Right atrium auricular region (tissue), 2 donors: ENCODE measurements around the gene RNASE1. TPM values are rescaled to one million over a fixed set of nuclear protein-coding genes. Genes with fewer than 3 reads are reported as not detected.

ENCODE experiments used
- DNase-seq: peaks from one replicate; pipeline ENCODE4 v3.0.0-alpha.2; 2019; ENCODE audit warnings: low spot score
- H3K27ac ChIP-seq, 2 donors: fragments of 200-600 bp; sonication (generic); 1 replicate in 1 of 2; 2 replicates in 1 of 2; pipeline ENCODE4 v1.5.1; 2016 to 2019
- H3K27me3 ChIP-seq, 2 donors: fragments of 200-600 bp; sonication (generic); one replicate each; pipeline versions ENCODE4 v1.5.1 to v1.6.0; 2017 to 2019
- H3K36me3 ChIP-seq: fragments of 200-600 bp; sonication (generic); one replicate; pipeline ENCODE4 v1.5.1; 2016
- H3K4me1 ChIP-seq, 2 donors: fragments of 200-600 bp; sonication (generic); one replicate each; pipeline versions ENCODE4 v1.5.1 to v1.6.0; 2017 to 2019
- H3K4me3 ChIP-seq, 2 donors: fragments of 200-600 bp; sonication (generic); 1 replicate in 1 of 2; 2 replicates in 1 of 2; pipeline ENCODE4 v1.5.1; 2017 to 2019; ENCODE audit warnings: mild to moderate bottlenecking in 1 of 2, moderate library complexity in 1 of 2
- H3K9me3 ChIP-seq, 2 donors: fragments of 200-600 bp; sonication (generic); one replicate each; pipeline ENCODE4 v1.5.1; 2019
- CTCF ChIP-seq, 2 donors: fragments of 200-600 bp; sonication (generic); IDR thresholded peaks; one replicate each; pipeline ENCODE4 v1.5.1; 2019; ENCODE audit warnings: antibody characterized with exemption in 2 of 2
- total RNA-seq, 2 donors: library from RNA; depleted of rRNA; stranded (reverse); fragments of >200 nt; gene quantifications; one replicate each; pipeline ENCODE4 v1.1.0, GENCODE V29; 2016

Gene RNASE1
- 100 to 1,000 TPM; 230 to 343 TPM for total RNA-seq

GRCh38 chr14:20802341-20803084, at the start of gene RNASE1:
RNASE1 (minus strand) TSS chr14:20802844; CDS start chr14:20802068, 776 bp downstream.
- Histone ChIP-seq H3K27ac (peak within 1 kb of the TSS; percentile 63 to 80), H3K4me3 (peak within 1 kb of the TSS; percentile 39 to 49), H3K4me1 (peaks cover 0 to 27% of the 10 kb centered on the region in 2 donors), H3K27me3 (no peaks in the 10 kb centered on the region), H3K9me3 (no peaks in the 10 kb centered on the region), H3K36me3 (no peaks in the 10 kb centered on the region)
- TF ChIP-seq CTCF (IDR thresholded peaks at IDR 0.05), result no peak
- DNase-seq, result peak; percentile 84

GRCh38 chr14:20848955-20849570, 46.4 kb upstream of the RNASE1 start:
- H3K4me1 ChIP-seq, result no peaks in the 10 kb centered on the region
- no peak overlapping the region for H3K27ac ChIP-seq
- no peaks in the 10 kb centered on the region for H3K27me3 ChIP-seq
- H3K9me3 ChIP-seq, result no peaks in the 10 kb centered on the region
- no peak for TF ChIP-seq CTCF (IDR thresholded peaks at IDR 0.05)
- H3K36me3 ChIP-seq, result no peaks in the 10 kb centered on the region
- no peak overlapping the region for H3K4me3 ChIP-seq
- DNase-seq, result no peak

GRCh38 chr14:20848316-20848954, 45.8 kb upstream of the RNASE1 start:
- H3K27ac ChIP-seq, result no peak overlapping the region
- no peaks in the 10 kb centered on the region for H3K27me3 ChIP-seq
- no peaks in the 10 kb centered on the region for H3K4me1 ChIP-seq
- no peak for TF ChIP-seq CTCF (IDR thresholded peaks at IDR 0.05)
- no peaks in the 10 kb centered on the region for H3K9me3 ChIP-seq
- no peak overlapping the region for H3K4me3 ChIP-seq
- no peaks in the 10 kb centered on the region for H3K36me3 ChIP-seq
- DNase-seq, result no peak

- no peak for TF ChIP-seq CTCF (IDR thresholded peaks at IDR 0.05)
- H3K4me3 ChIP-seq, result no peak overlapping the region
- DNase-seq, result no peak
- H3K27me3 ChIP-seq, result no peaks in the 10 kb centered on the region
- no peak overlapping the region for H3K27ac ChIP-seq
- H3K9me3 ChIP-seq, result no peaks in the 10 kb centered on the region
- no peaks in the 10 kb centered on the region for H3K36me3 ChIP-seq
- H3K4me1 ChIP-seq, result no peaks in the 10 kb centered on the region
Measured at GRCh38 chr14:20846560-20846959, 43.9 kb upstream of the RNASE1 start.

GRCh38 chr14:20841096-20841495, 38.5 kb upstream of the RNASE1 start:
- TF ChIP-seq CTCF (IDR thresholded peaks at IDR 0.05), result no peak
- H3K27ac ChIP-seq, result no peak overlapping the region
- H3K36me3 ChIP-seq, result no peaks in the 10 kb centered on the region
- no peak overlapping the region for H3K4me3 ChIP-seq
- H3K4me1 ChIP-seq, result no peaks in the 10 kb centered on the region
- no peak for DNase-seq
- H3K27me3 ChIP-seq, result no peaks in the 10 kb centered on the region
- no peaks in the 10 kb centered on the region for H3K9me3 ChIP-seq
